Progenitor cell of endocrine pancreas (in vitro differentiated cells): ENCODE measurements around the gene ATPAF2. TPM values are rescaled to one million over a fixed set of nuclear protein-coding genes. Genes with fewer than 3 reads are reported as not detected.

Experiments used
- DNase-seq: peaks from one replicate; pipeline ENCODE4 v3.0.0; 2021; ENCODE audit warnings: low spot score; ENCODE audit not compliant: unreplicated experiment
- H3K27ac Mint-ChIP-seq: 2 replicates; pipeline ENCODE4 v1.8.0; 2021; ENCODE audit warnings: mild to moderate bottlenecking, moderate library complexity, mixed read lengths
- H3K27me3 Mint-ChIP-seq: 2 replicates; pipeline ENCODE4 v1.8.0; 2021; ENCODE audit warnings: mixed read lengths
- H3K36me3 Mint-ChIP-seq: 2 replicates; pipeline ENCODE4 v1.8.0; 2022; ENCODE audit warnings: mixed read lengths; ENCODE audit not compliant: insufficient read depth
- H3K4me1 Mint-ChIP-seq: 2 replicates; pipeline ENCODE4 v1.8.0; 2021; ENCODE audit warnings: low read depth, mixed read lengths
- H3K4me3 Mint-ChIP-seq: 2 replicates; pipeline ENCODE4 v1.8.0; 2021; ENCODE audit warnings: low read depth, mild to moderate bottlenecking, moderate library complexity, mixed read lengths
- H3K9me3 Mint-ChIP-seq: 2 replicates; pipeline ENCODE4 v1.8.0; 2021; ENCODE audit warnings: low read depth, mixed read lengths
- CTCF ChIP-seq: fragments of 200-600 bp; sonication (generic); IDR thresholded peaks from one replicate; pipeline ENCODE4 v1.5.0; 2021; ENCODE audit warnings: antibody characterized with exemption, mild to moderate bottlenecking; ENCODE audit not compliant: unreplicated experiment
- total RNA-seq: library from RNA; stranded (reverse); gene quantifications from 2 replicates; pipeline ENCODE4 v1.2.1, GENCODE V29; 2021

The ATPAF2 gene
- total RNA-seq, 1 donor from 2014 or later = 31.5 TPM

DNA sequence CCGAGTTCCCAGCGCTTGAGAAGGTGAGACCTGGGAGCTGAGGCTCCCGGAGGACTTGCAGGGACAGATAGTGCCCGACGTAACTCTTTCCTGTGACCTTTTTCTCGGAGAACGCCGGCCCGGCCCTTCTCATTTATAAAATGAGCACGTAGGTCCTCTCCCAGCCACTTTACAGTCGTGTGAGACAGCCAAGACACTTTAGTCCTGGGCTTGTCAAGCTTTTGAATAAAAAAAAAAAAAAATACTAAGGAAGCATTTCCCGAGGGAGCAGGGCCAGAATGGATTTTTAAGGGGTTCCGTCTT lies 66.1 kb downstream of the ATPAF2 start:
- Mint-ChIP-seq H3K9me3 (no peaks in the 10 kb centered on the region), H3K36me3 (no peaks in the 10 kb centered on the region), H3K27me3 (no peaks in the 10 kb centered on the region), H3K4me1 (peaks cover 18% of the 10 kb centered on the region), H3K4me3 (peak overlapping the region; percentile 92), H3K27ac (peak overlapping the region; percentile 96)
- no peak for TF ChIP-seq CTCF
- DNase-seq = no peak

GRCh38 chr17:17972126-17972951 lies 66.6 kb downstream of the ATPAF2 start, which contains the start of the genes DRC3 and TOM1L2:
DRC3 (plus strand) TSS chr17:17972862; CDS start chr17:17977599, 4,737 bp downstream.
TOM1L2 (minus strand) TSS chr17:17972400; CDS start chr17:17972313, 87 bp downstream.
- Mint-ChIP-seq H3K27me3 (no peaks in the 10 kb centered on the region), H3K4me1 (peaks cover 18% of the 10 kb centered on the region), H3K4me3 (peak within 1 kb of the TSS; percentile 92), H3K9me3 (no peaks in the 10 kb centered on the region), H3K27ac (peak within 1 kb of the TSS; percentile 96), H3K36me3 (no peaks in the 10 kb centered on the region)
- TF ChIP-seq CTCF = peak; percentile 11
- peak; percentile 99 for DNase-seq

GRCh38 chr17:17971431-17972125 lies 67.4 kb downstream of the ATPAF2 start:
- H3K27ac Mint-ChIP-seq = peak overlapping the region; percentile 62
- H3K4me3 Mint-ChIP-seq = peak overlapping the region; percentile 75
- DNase-seq = no peak

GRCh38 chr17:17970699-17971430 lies 68.1 kb downstream of the ATPAF2 start:
- Mint-ChIP-seq H3K4me1 (peaks cover 18% of the 10 kb centered on the region), H3K27me3 (no peaks in the 10 kb centered on the region), H3K9me3 (no peaks in the 10 kb centered on the region), H3K27ac (peak overlapping the region; percentile 62), H3K4me3 (peak overlapping the region; percentile 75), H3K36me3 (no peaks in the 10 kb centered on the region)
- no peak for DNase-seq
- TF ChIP-seq CTCF = no peak

More at GRCh38 chr17:17971431-17972125, 67.4 kb downstream of the ATPAF2 start:
- TF ChIP-seq CTCF = no peak
- H3K36me3 Mint-ChIP-seq = no peaks in the 10 kb centered on the region
- H3K27me3 Mint-ChIP-seq = no peaks in the 10 kb centered on the region
- no peaks in the 10 kb centered on the region for H3K9me3 Mint-ChIP-seq
- peaks cover 18% of the 10 kb centered on the region for H3K4me1 Mint-ChIP-seq

Other genes starting within 250 kb of the ATPAF2 start
- gene SREBF1, start 202.2 kb downstream of the ATPAF2 start, total RNA-seq = 85.0 and 98.9 TPM in 2 replicates
- 29.4 and 30.5 TPM in 2 replicates for gene TOM1L2, start 66.8 kb downstream of the ATPAF2 start, total RNA-seq
- gene DRC3, start 66.3 kb downstream of the ATPAF2 start, total RNA-seq = 13.3 and 15.4 TPM in 2 replicates
- 10.2 and 12.1 TPM in 2 replicates for gene GID4, start 240 bp upstream of the ATPAF2 start, total RNA-seq
- gene DRG2, start 48.8 kb upstream of the ATPAF2 start, total RNA-seq = 42.9 and 49.3 TPM in 2 replicates
- gene MYO15A, start 69.6 kb upstream of the ATPAF2 start, total RNA-seq = 3.3 and 3.9 TPM in 2 replicates
- gene ALKBH5, start 144.7 kb upstream of the ATPAF2 start, total RNA-seq = 78.1 and 78.4 TPM in 2 replicates
- gene LLGL1, start 186.5 kb upstream of the ATPAF2 start, total RNA-seq = 75.8 and 76.7 TPM in 2 replicates
- gene FLII, start 219.6 kb upstream of the ATPAF2 start, total RNA-seq = 256 and 260 TPM in 2 replicates
- gene MIEF2, start 221.5 kb upstream of the ATPAF2 start, total RNA-seq = 18.4 and 22.2 TPM in 2 replicates